Stimulated activated CD4-positive, alpha-beta T cell treated with anti-CD3 and anti-CD28 coated beads, TNF-alpha, amount 100 ng/mL, for 48 hours (primary cell): Measurements from ENCODE around the gene ALG13.
"Not testable (repeated sequence)": the region's sequence is repeated elsewhere in the genome, so short reads cannot be mapped to it uniquely, and the experiment has no call there.

Source experiments
- DNase-seq, 3 donors: peaks; one replicate each; pipeline ENCODE4 v3.0.0-alpha.2; 2020; ENCODE audit warnings: low read depth in 3 of 3

The ALG13 gene

DNA sequence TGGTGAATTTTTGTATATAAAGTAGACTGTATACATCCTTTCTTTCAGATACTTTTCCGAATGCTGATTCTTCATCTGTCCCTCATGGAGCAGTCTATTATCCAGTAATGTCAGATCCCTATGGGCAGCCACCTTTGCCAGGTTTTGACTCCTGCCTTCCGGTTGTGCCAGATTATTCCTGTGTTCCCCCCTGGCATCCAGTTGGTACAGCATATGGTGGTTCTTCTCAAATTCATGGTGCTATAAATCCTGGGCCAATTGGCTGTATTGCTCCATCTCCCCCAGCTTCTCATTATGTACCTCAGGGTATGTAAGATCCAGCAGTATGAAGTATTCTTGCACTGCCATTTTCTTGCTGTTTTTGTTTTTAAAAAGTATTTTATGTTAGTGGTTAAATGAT is 78.7 kb downstream of the ALG13 start:
- no peak for DNase-seq

DNA sequence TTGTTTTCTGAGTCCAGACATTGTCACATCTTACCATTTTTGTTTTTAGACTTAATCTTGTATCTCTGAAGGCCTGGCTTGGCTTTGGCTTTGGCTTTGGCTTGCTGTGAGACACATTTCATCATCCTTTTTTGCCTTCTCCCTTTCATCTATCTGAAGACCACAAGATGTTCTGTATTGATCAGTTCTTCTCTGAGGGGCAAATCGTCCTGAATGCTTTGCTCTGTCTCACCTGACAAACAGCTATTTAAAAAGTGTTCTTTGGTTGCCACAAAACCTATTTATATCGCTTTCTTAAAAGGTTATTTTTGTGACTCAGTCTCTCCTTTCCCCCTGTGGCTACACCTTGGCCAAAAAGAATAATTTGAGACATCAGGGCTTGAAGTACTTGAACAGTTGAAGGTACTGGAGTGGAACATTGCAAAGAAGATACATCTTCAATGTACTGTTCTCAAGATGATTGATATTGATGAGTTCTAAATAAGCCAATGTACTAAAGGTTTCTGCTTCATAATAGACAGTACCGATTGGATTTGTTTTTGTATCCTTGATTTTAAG is 80.7 kb downstream of the ALG13 start:
- no peak for DNase-seq

DNA sequence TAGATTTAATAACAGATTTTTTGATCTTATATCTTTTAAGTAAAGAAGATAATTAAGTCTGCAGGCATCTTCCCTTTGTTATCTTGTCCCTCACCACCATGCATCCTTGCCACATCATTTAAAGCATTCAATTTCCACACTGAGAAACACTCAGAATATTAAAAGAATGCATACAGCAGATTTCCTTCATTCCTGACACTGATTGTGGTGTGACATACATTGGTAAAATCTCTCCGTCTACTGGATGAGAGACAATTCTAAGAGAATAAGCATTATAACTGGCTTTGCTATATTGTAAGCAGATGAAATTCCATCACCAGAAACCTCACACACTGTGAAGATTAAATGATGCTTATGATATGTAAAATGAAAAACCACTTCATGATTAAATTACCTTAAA is 97.6 kb downstream of the ALG13 start:
- no peak for DNase-seq

DNA sequence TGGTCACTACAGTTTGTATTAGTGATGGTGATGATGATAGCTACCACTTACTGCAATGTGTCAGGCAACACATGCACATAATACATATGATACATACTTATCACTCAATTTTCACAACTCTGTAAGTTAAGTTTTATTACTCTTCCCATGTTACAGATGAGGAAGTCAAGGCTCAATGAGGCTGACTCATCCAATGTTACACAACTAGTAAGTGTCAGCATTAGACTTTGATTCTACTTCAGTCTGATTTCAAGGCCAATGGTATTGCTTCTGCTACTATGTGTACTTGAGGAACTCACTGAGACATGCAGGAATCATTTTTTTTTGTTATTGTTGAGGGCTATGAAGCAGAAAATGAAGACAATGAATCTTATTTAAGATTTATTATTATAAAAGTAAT is 98.6 kb downstream of the ALG13 start:
- DNase-seq = no peak

DNA sequence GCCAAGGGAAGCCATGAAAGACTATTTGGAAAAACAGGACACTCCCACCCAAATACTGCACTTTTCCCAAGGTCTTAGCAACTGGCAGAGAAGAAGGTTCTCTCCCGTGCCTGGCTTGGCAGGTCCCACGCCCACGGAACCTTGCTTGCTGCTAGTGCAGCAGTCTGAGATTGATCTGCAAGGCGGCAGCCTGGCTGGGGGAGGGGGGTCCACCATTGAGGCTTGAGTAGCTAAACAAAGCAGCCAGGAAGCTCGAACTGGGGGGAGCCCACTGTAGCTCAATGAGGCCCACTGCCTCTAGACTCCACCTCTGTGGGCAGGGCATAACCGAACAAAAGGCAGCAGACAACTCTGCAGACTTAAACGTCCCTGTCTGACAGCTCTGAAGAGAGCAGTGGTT is 103.7 kb downstream of the ALG13 start:
- no peak for DNase-seq

DNA sequence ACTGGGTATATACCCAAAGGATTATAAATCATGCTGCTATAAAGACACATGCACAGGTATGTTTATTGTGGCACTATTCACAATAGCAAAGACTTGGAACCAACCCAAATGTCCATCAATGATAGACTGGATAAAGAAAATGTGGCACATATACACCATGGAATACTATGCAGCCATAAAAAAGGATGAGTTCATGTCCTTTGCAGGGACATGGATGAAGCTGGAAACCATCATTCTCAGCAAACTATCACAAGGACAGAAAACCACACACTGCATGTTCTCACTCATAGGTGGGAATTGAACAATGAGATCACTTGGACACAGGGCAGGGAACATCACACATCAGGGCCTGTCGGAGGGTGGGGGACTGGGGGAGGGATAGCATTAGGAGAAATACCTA is 109.1 kb downstream of the ALG13 start:
- DNase-seq = not testable (repeated sequence)
